HG02973 (cell line): ENCODE measurements around the gene PRIMPOL.
"Not testable (repeated sequence)": the region's sequence is repeated elsewhere in the genome, so short reads cannot be mapped to it uniquely, and the experiment has no call there.

Source experiments
- ATAC-seq: cut with Tn5 transposase; IDR thresholded peaks from one replicate; pipeline ENCODE4 v1.9.1; 2021; ENCODE audit warnings: moderate library complexity; ENCODE audit not compliant: unreplicated experiment

The PRIMPOL gene

DNA sequence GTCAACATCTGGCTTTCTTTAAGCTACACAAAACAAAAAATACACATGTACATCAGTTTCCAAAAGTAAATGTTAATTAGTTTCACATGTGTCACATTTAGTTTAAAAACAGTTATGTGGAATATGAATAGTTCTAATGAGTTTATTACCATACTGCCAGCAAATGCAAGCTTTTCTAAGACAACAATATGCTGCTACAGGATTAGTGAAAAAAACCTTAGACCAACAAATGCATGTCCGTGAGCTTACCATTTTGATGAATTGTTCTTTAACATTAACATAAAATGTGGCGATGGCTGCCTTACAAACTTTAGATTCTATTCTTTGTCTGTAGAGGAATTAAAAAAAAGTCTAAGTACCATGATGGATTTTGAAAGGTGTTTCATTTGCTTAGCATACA, 52.6 kb downstream of the PRIMPOL start:
- no peak for ATAC-seq

DNA sequence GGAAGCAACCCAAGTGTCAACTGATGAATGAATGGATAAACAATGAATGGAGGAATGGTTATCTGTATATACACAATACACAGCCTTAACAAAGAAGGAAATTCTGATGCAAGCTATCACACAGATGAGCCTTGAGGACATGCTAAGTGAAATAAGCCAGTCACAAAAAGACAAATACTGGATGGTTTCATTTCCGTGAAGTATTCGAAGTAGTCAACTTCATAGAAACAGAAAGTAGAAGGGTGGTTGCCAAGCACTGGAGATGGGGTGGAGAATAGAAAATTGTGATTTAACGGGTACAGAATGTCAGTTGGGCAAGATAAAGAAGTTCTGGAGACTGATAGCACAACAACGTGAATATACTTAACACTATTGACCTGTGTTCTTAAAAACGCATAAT, 56.2 kb downstream of the PRIMPOL start:
- ATAC-seq = no peak

DNA sequence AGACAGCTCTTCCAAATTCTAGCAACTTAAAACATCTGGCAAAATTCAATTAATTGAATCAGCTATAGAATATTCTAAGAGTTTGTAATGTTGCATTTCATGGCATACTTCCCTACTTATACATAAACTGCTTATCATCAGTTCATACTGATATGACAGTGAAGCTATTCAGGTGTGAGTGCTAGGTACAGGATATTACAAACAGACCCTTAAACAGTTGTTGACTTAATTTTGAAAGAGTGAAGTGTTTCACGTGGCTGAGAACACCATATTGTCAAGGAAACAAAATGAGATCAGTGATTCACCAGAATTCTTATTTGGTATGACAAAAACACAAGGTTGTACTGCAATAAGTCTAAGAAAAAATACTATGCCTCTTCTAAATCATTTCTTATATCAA, 56.9 kb downstream of the PRIMPOL start:
- ATAC-seq = no peak

DNA sequence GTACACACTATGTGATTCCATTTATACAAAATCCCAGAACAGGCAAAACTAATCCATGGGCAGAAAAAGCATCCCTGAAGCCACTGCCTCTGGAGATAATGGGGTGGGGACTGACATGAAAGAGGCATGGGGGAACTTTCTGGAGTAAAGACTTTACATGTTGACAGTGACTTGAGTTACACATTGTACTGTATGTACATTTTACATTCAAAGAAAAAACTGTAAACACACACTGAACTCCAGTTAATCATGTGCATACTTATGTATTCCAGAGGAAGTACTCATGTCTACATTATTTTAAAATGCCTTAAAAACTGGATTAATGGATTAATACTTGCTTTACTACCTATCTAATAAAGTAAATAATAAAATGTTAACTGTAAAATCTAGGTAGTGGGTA, 62.8 kb downstream of the PRIMPOL start:
- no peak for ATAC-seq

DNA sequence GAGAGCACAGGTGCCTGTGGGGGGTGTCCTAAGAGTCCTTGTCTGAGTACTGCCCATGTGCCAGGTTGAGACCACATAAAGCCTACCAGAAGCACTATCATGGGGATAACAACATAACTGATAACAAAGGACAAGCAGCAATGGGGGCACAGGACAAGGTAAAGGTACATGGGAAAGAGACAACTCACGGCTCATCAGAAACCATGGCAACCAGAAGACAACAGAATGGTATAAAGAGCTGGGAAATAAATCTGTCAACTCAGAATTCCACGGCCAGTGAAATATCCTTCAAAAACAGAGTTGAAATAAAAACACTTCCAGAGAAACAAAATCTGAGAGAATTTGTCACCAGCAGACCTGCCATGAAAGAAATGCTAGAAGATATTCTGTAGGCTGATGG, 64.3 kb downstream of the PRIMPOL start:
- ATAC-seq = no peak

DNA sequence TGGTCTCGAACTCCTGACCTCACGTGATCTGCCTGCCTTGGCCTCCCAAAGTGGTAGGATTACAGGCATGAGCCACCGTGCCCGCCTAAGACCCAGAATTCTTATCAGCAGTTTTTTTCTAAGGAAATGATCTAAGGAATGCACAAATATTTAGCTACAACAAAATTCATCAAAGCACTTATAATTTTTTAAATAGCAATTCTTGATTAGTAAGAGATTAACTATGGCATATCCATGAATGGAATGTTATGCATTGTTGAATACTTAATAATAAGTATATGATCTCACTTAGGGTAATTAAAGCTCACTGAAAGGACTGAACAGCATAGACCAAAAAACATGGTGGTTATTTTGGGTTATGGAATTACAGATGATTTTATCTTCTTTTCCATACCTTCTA, 66.0 kb downstream of the PRIMPOL start:
- ATAC-seq = no peak

DNA sequence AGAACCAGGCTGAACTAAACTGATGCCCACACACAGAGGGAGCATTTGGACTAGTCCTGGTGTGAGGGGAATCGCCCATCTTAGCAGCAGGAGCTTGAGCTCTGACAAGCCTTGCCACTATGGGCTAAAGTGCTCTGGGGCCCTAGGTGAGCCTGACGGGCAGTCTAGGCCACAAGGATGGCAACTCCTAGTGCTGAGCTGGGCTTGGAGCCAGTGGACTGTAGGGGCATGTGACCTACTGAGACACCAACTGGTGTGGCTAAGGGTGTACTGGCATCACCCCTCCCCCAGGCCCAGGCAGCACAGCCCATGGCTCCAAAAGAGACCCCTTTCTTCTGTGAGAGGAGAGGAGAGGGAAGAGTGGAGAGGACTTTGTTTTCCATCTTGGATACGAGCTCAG, 69.9 kb downstream of the PRIMPOL start:
- no peak for ATAC-seq

DNA sequence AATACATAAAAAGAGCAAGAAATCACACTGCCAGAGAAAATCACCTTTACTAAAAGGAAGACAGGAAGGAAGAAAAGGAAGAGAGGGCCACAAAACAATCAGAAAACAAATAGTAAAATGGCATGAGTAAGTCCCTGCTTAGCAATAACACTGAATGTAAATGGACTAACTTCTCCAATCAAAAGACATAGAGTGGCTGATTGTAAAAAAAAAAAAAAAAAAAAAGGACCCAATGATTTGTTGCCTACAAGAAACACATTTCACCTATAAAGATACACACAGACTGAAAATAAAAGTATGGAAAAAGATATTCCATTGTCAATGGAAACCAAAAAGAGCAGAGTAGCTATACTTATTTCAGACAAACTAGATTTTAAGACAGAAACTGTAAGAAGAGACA, 71.7 kb downstream of the PRIMPOL start:
- no peak for ATAC-seq

DNA sequence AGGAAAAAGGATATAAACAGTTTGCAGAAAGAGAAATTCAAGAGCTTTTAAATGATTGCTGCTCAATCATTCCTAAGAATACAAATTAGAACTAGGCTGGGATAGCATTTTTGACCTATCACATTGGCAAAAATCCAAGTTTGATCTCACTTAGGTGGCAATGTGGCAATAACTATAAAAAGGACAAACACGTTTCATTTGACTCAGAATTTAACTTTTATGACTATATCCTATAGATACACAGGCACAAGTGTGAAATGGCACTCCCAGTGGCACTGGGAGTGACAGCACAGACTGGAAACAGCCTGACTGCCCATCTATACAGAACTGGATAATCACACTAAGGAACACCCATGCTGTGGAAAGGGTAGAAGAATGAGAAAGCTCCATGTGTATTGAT, 73.3 kb downstream of the PRIMPOL start:
- ATAC-seq = no peak

DNA sequence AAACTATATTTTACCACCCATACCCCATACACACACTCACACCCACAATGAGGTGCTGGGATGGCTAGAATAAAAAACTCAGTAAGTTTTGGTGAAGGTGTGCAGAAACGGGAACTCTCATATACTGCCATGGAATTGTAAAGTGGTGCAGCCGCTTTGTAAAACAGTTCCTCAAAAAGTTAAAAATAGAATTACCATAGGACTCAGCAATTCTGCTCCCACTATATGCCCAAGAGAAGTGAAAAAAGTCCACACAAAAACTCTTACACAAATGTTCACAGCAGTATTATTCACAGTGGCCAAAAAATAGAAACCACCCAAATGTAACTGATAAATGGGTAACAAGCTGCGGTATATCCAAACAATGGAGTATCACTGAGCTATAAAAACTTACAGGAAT, 77.9 kb downstream of the PRIMPOL start:
- no peak for ATAC-seq

DNA sequence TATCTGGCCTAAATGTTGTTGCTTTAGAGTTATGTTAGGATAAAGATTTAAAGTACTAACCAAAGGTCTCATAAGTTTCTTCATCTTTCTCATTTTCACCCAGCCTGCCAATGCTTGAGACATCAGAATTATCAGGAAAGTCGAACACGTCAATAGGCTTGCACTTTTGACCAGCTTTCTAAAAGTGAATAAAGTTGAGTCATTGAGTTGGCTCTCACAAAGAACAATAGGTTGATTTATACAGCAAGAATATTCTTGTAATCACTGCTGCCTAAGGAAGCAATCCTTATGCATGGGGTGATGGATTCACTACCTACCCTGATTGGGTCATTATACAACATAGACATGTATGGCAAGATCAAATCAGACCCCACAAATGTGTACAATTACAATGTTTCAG, 79.3 kb downstream of the PRIMPOL start:
- no peak for ATAC-seq

DNA sequence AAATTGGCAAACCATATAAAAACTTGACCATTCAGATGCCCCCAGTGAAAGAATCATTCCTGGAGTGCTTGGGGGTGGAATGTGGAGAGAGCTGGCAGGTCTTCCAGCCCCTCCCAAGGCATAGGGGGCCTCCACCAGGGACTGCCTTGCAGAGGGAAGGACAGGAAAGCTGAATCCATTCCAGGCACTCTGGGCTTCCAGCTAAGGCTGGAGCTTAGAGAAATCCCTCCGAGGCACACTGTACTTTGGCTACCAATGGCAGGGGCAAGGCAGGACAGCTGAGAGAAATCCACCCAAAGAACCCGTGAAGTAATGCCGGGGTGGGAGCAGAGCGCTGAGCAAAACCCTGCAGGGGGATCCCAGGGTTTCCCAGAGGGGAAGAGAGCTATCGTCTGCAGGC, 80.4 kb downstream of the PRIMPOL start:
- no peak for ATAC-seq

DNA sequence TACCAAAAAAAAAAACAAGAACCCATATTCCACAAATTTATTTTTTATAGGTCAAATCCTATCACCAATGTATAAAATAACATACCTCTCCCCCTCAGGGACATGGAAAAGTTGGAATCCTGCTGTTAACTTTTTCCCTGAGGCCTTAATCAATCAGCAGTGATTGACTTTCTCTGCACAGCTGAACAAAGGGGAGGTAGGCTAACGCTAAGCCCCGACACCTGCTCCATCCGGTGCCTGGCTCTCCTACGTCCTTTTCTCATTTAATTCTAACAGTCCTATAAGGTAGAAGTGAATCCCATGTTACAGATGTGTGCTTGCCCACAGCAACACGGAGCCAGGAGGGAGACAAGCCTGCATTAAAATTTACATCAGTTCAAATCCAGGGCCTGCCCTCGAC, 81.5 kb downstream of the PRIMPOL start:
- ATAC-seq = no peak

DNA sequence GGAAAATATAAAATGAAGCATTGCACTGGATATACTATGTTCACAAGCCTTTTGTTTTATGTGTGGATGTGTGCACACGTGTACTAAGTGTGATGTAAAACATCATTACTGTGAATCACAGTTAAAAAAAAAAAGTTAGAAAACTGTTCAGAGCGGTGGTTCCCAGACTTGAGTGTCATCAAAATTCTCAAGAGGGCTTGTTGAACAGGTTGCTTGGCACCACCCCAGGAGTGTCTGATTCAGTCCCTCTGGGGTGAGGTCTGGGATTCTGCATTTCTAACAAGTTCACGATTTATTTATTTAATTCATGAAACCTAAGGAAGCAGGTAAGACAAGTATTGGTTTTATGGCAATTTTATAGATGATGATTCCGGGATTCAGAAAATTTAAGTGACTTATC, 82.6 kb downstream of the PRIMPOL start:
- no peak for ATAC-seq

DNA sequence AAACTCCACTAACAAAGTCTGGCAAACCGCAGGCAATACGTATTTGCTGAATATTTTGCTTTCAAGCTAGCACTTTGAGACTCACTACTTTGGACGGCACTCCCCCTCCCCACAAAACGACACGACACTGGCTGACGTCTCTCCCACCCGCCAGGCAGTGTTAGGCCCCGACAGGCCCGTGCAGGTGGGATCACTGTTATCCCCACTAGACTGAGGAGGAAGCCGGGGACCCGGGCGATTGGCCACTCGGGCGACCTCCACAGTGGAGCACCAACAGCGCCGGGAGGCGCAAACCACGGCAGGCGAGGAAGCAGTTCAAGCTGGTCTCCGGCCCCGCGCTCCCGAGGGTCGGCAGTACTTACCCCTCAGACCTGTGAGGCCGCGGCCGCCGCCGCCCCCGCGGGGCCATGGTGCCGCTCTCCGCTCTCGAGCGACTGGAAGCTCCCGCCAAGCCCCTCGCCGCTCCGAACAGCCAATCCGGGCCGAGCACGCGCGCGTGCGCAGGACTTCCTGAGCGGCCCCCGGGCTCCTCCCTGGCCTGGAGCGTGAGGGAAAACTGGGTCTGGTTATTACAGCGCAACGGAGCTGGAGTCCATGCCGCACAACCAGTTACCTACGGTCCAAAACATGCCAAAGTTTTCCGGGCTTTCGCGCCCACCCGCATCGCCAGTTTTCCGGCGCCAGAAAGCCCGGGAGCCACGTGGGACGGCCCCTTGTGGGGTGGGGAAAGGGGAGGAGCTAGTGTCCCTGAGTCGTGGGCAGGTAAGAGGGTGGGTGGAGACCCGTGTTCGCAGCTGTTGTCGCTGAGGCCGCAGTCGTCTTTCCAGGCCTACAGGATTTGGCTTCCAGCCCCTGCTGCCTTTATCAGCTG, 84.4 kb downstream of the PRIMPOL start, which contains the start of gene CENPU:
Gene CENPU (minus strand): TSS at position 443 of the 871 bp plus-strand sequence. CDS start 34 bp downstream, at position 409.
- ATAC-seq = peak; percentile 87

DNA sequence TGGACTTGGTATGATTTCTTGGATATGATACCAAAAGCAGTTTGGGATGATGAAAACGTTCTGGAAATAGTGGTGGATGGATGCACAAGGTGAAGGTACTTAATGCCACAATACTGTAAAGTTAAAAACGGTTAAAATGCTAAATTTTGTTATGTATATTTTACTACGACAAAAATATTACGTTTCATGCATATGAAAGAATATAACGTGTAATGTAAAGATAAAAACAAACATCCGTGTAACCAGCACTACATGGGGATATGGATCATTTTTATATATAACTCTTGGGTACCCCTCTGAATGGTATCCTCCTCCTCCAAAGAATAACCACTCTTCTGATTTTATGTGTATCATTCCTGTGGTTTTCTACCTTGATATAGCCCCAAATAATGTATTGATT, 85.2 kb downstream of the PRIMPOL start:
- no peak for ATAC-seq

DNA sequence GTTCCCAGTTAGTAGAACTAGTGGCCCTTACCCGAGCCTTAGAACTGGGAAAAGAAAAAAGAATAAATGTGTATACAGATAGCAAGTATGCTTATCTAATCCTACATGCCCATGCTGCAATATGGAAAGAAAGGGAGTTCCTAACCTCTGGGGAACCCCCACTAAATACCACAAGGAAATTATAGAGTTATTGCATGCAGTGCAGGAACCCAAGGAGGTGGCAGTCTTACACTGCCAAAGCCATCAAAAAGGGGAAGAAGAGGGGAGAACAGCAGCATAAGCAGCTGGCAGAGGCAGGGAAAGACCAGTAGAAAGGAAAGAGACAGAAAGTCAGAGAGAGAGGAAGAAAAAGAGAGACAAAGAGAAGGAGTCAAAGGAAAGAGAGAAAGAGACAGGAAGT, 90.0 kb downstream of the PRIMPOL start:
- ATAC-seq = not testable (repeated sequence)

DNA sequence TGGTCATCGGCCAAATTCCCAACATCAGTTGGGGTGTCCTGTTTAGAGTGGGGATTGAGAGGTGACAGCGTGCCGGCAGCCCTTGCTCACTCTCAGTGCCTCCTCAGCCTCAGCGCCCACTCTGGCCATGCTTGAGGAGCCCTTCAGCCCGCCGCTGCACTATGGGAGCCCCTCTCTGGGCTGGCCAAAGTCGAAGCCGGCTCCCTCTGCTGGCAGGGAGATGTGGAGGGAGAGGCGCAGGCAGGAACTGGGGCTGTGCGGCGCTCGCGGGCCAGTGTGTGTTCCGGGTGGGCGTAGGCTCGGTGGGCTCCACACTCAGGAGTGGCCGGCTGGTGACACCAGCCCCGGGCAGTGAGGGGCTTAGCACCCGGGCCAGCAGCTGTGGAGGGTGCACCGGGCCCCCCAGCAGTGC, 91.4 kb downstream of the PRIMPOL start:
- no peak for ATAC-seq

DNA sequence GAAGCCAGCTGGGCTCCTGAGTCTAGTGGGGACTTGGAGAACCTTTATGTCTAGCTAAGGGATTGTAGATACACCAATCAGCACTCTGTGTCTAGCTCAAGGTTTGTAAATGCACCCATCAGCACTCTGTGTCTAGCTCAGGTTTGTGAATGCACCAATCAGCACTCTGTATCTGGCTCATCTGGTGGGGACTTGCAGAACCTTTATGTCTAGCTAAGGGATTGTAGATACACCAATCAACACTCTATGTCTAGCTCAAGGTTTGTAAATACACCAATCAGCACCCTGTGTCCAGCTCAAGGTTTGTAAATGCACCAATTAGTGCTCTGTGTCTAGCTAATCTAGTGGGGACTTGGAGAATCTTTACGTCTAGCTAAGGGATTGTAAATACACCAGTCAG, 92.1 kb downstream of the PRIMPOL start:
- not testable (repeated sequence) for ATAC-seq

DNA sequence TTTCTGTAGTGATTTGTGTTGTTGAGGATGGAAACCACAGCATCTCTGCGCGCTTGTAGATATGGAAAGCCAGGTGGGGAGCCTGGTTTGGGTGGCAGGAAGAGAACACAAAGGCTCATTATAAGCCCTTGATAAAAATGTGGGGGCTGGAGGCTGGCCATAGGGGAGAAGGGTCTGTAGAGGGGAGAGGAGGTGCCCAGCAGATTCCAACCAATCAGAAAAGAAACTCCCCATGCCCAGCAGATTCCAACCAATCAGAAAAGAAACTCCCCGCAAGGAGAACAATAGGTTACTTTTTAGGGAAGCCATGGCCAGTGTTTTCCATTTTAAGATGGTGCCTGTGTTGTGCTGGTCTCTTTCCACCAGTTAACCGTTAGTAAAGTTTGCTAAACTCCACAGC, 94.1 kb downstream of the PRIMPOL start:
- no peak for ATAC-seq

DNA sequence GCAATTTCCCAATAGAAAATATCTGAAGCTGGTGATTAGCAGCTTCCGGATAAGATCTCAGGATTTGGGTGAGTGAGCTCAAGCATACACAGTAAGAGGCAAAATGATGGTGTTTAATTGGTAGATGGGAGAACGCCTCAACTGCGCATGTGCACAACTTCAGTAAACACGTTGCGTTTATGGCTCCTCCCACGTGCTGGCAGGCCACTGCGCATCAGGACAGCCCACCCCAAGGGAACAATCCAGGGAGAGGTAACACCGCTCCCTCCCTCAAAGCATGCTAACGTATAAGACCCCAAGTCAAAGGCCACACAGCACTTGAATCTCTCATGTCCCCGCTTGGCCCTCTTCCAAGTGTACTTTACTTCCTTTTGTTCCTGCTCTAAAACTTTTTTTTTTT, 94.7 kb downstream of the PRIMPOL start:
- ATAC-seq = no peak
